Adrenal gland (tissue), 5 donors: Measurements from ENCODE around the gene MLYCD.

Experiments
- POLR2A ChIP-seq, 2 donors: fragments of 450-650 bp; IDR thresholded peaks; one replicate each; pipeline ENCODE4 v1.6.1; 2017; ENCODE audit warnings: antibody characterized with exemption in 2 of 2, mild to moderate bottlenecking in 2 of 2, moderate library complexity in 1 of 2
- TF ChIP-seq, protein P1 (sequence below), 6 experiments: fragments of 450-650 bp in 4 of 6; fragments of 200-600 bp in 2 of 6; sonication (generic) in 1 of 6; IDR thresholded peaks; 1 replicate in 5 of 6; 2 replicates in 1 of 6; pipeline versions ENCODE4 v1.5.1 to v1.8.0; 2016 to 2021; ENCODE audit warnings: antibody characterized with exemption in 6 of 6, mild to moderate bottlenecking in 2 of 6, moderate library complexity in 1 of 6
- donor health status: DM: no; HTN: no; CAD: no.

GRCh38 chr16:83907631-83908250 is 8.8 kb downstream of the MLYCD start:
- TF ChIP-seq, protein P1, sequence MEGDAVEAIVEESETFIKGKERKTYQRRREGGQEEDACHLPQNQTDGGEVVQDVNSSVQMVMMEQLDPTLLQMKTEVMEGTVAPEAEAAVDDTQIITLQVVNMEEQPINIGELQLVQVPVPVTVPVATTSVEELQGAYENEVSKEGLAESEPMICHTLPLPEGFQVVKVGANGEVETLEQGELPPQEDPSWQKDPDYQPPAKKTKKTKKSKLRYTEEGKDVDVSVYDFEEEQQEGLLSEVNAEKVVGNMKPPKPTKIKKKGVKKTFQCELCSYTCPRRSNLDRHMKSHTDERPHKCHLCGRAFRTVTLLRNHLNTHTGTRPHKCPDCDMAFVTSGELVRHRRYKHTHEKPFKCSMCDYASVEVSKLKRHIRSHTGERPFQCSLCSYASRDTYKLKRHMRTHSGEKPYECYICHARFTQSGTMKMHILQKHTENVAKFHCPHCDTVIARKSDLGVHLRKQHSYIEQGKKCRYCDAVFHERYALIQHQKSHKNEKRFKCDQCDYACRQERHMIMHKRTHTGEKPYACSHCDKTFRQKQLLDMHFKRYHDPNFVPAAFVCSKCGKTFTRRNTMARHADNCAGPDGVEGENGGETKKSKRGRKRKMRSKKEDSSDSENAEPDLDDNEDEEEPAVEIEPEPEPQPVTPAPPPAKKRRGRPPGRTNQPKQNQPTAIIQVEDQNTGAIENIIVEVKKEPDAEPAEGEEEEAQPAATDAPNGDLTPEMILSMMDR (IDR thresholded peaks at IDR 0.05) = no peak
- no peak for TF ChIP-seq POLR2A (IDR thresholded peaks at IDR 0.05)
